22Rv1 (cell line): ENCODE results near the gene NOS1AP.

ENCODE experiments used
- ZFX ChIP-seq: fragments of 450-650 bp; IDR thresholded peaks from 2 replicates; pipeline ENCODE4 v1.6.1; 2017; ENCODE audit warnings: antibody characterized with exemption, borderline replicate concordance
- TF ChIP-seq, protein P1 (sequence below): fragments of 450-650 bp; IDR thresholded peaks from 2 replicates; pipeline ENCODE4 v1.5.1; 2017; ENCODE audit warnings: mild to moderate bottlenecking

DNA sequence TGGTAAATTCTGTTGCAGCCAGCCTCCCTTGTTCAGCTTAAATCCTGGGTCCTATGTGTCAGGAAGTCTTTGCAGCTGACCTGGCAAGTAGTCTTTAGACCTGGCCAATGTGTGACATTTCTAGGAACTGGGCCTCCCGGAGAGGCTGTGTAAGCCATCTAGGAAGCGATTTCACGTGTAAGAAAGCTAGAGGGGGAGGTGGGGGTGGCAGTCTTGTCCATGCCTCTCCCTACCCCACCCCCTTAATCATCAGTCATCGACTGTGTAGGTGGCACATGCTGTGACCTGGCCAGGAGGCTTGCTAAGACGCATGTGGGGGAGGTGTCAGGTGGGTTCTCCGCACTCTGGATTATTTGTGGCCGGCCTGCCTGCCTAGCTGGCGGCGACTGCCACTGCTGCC lies 320.5 kb downstream of the NOS1AP start:
- TF ChIP-seq, protein P1, sequence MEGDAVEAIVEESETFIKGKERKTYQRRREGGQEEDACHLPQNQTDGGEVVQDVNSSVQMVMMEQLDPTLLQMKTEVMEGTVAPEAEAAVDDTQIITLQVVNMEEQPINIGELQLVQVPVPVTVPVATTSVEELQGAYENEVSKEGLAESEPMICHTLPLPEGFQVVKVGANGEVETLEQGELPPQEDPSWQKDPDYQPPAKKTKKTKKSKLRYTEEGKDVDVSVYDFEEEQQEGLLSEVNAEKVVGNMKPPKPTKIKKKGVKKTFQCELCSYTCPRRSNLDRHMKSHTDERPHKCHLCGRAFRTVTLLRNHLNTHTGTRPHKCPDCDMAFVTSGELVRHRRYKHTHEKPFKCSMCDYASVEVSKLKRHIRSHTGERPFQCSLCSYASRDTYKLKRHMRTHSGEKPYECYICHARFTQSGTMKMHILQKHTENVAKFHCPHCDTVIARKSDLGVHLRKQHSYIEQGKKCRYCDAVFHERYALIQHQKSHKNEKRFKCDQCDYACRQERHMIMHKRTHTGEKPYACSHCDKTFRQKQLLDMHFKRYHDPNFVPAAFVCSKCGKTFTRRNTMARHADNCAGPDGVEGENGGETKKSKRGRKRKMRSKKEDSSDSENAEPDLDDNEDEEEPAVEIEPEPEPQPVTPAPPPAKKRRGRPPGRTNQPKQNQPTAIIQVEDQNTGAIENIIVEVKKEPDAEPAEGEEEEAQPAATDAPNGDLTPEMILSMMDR: no peak
- TF ChIP-seq ZFX: no peak
